KMS-11 (cell line): ENCODE results near the gene LGALS9.
"Not testable (repeated sequence)": the region's sequence is repeated elsewhere in the genome, so short reads cannot be mapped to it uniquely, and the experiment has no call there.

Experiments used
- H2AFZ ChIP-seq: fragments of 200-600 bp; sonication (generic); 2 replicates; pipeline ENCODE4 v1.6.1; 2016; ENCODE audit warnings: antibody characterized with exemption, mixed run types, low read depth
- H3K27ac ChIP-seq: fragments of 200-600 bp; sonication (generic); 2 replicates; pipeline ENCODE4 v1.6.1; 2016; ENCODE audit warnings: mild to moderate bottlenecking, mixed run types
- H3K27me3 ChIP-seq: fragments of 200-600 bp; sonication (generic); 2 replicates; pipeline ENCODE4 v1.6.1; 2017; ENCODE audit warnings: mild to moderate bottlenecking, low read depth, mixed run types, moderate library complexity; ENCODE audit not compliant: insufficient read depth
- H3K36me3 ChIP-seq: fragments of 200-600 bp; sonication (generic); 2 replicates; pipeline ENCODE4 v1.6.1; 2017; ENCODE audit warnings: mild to moderate bottlenecking, mixed run types; ENCODE audit not compliant: insufficient read depth
- H3K4me1 ChIP-seq: fragments of 200-600 bp; sonication (generic); 2 replicates; pipeline ENCODE4 v1.6.1; 2016; ENCODE audit warnings: mild to moderate bottlenecking, low read depth, mixed run types; ENCODE audit not compliant: poor library complexity, severe bottlenecking
- H3K4me2 ChIP-seq: fragments of 200-600 bp; sonication (generic); 2 replicates; pipeline ENCODE4 v1.7.0; 2016; ENCODE audit warnings: mild to moderate bottlenecking, mixed run types
- H3K4me3 ChIP-seq: fragments of 200-600 bp; sonication (generic); IDR thresholded peaks from 2 replicates; pipeline ENCODE4 v1.6.1; 2017; ENCODE audit warnings: low read depth, low read length, mixed read lengths; ENCODE audit not compliant: insufficient read depth
- H3K79me2 ChIP-seq: fragments of 200-600 bp; sonication (generic); 2 replicates; pipeline ENCODE4 v1.6.1; 2016; ENCODE audit warnings: low read depth, mixed run types; ENCODE audit not compliant: insufficient read depth
- H3K9ac ChIP-seq: fragments of 200-600 bp; sonication (generic); 2 replicates; pipeline ENCODE4 v1.6.1; 2016; ENCODE audit warnings: mild to moderate bottlenecking, mixed run types
- H4K20me1 ChIP-seq: fragments of 200-600 bp; sonication (generic); 2 replicates; pipeline ENCODE4 v1.6.1; 2016; ENCODE audit warnings: mild to moderate bottlenecking, mixed run types; ENCODE audit not compliant: insufficient read depth
- TF ChIP-seq, protein P1 (sequence below): fragments of 200-600 bp; sonication (generic); conservative IDR thresholded peaks from 2 replicates; pipeline ENCODE4 v1.6.1; 2017; ENCODE audit warnings: low read depth, mild to moderate bottlenecking, antibody characterized with exemption, low read length, moderate library complexity, mixed read lengths

The LGALS9 gene

DNA sequence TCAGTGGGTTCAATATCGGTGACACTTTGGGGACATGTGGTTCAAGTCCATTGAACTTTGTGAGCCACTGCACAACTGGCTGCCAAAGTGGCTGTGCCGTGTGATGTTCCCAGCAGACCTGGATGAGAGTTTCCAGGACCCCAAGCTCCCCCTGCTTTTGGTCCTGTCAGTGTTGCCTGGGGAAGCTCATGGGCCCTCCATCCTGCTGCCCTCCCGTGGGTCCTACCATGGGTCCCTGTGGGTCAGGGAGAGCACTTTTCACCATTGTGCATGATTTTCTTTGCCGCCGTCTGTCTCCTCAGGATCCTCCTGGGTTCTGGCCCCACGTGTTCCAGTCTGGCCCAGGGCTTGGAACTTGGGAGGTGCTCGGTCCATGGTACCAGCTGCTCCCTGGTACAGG is 38.1 kb downstream of the LGALS9 start:
- H3K79me2 ChIP-seq = no peaks in the 10 kb centered on the region
- H3K36me3 ChIP-seq = no peaks in the 10 kb centered on the region
- TF ChIP-seq, protein P1, sequence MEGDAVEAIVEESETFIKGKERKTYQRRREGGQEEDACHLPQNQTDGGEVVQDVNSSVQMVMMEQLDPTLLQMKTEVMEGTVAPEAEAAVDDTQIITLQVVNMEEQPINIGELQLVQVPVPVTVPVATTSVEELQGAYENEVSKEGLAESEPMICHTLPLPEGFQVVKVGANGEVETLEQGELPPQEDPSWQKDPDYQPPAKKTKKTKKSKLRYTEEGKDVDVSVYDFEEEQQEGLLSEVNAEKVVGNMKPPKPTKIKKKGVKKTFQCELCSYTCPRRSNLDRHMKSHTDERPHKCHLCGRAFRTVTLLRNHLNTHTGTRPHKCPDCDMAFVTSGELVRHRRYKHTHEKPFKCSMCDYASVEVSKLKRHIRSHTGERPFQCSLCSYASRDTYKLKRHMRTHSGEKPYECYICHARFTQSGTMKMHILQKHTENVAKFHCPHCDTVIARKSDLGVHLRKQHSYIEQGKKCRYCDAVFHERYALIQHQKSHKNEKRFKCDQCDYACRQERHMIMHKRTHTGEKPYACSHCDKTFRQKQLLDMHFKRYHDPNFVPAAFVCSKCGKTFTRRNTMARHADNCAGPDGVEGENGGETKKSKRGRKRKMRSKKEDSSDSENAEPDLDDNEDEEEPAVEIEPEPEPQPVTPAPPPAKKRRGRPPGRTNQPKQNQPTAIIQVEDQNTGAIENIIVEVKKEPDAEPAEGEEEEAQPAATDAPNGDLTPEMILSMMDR = no peak
- no peak overlapping the region for H3K4me3 ChIP-seq
- H3K4me1 ChIP-seq = no peaks in the 10 kb centered on the region
- no peak overlapping the region for H3K9ac ChIP-seq
- H2AFZ ChIP-seq = no peak overlapping the region
- no peaks in the 10 kb centered on the region for H3K27me3 ChIP-seq
- H3K27ac ChIP-seq = no peak overlapping the region
- H3K4me2 ChIP-seq = no peak overlapping the region
- H4K20me1 ChIP-seq = no peaks in the 10 kb centered on the region

DNA sequence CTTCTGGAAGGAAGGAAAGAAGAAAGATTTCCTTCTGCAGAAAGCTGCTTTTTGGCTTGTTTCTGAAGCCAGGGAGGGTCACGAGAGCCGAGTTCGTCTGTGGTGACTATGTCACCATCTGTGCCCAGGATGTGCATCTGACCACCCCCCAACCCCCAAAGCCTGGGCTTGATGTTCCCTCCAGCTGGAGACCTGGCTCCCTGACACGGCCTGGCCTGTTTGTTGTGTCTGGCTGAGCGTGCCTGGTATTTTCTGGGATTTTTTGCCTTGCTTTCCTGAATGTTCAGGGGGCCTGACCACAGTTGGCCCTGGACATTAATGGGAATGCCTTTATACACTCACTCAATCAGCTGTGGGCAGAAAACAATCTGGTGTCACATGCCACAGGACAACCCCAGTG is 38.9 kb downstream of the LGALS9 start:
- H4K20me1 ChIP-seq = no peaks in the 10 kb centered on the region
- H3K4me1 ChIP-seq = no peaks in the 10 kb centered on the region
- TF ChIP-seq, protein P1 = no peak
- H3K36me3 ChIP-seq = no peaks in the 10 kb centered on the region
- no peak overlapping the region for H3K4me3 ChIP-seq
- H3K27me3 ChIP-seq = no peaks in the 10 kb centered on the region
- no peak overlapping the region for H2AFZ ChIP-seq
- H3K9ac ChIP-seq = no peak overlapping the region
- no peaks in the 10 kb centered on the region for H3K79me2 ChIP-seq
- H3K27ac ChIP-seq = no peak overlapping the region
- H3K4me2 ChIP-seq = no peak overlapping the region

DNA sequence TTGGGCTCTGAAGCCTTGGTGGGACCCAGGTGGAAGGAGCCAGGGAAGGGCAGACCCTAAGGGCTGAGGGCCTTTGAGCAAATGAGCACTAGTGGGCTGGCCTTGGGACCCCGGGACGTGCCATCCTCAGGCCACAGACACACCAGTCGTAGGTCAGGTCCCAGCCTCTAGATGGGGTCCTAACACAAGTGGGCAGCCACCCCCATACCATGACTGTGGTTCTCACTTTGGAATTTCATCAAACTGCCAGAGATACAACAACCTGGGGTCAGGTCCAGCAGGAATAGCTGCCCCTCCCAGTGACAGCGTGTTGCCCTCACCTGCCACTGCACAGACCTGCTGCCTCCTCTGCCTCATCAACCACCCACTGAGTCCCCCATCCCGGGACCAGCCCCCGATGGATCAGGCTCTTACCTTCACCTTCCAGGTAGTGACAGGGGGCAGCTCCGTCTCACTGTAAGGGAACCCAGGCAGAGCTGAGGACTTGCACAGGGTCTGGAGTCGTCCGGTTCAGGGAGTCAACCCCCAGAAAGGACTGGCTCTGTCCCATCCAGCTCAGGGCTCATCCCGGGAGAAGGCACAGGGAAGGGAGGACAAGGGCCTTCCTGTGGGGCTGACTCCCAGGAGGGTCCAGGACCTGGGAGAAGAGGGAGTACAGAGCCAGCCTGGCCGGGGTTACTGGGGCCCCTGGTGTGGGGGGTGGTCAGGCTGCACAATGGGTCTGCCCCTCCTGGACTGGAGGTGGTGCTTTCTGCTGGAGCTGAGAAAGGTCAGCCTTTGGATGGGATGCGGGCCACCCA is 40.0 kb downstream of the LGALS9 start:
- Histone ChIP-seq H3K27ac (no peak overlapping the region), H2AFZ (no peak overlapping the region), H3K4me2 (no peak overlapping the region), H3K79me2 (no peaks in the 10 kb centered on the region), H3K36me3 (no peaks in the 10 kb centered on the region), H3K9ac (no peak overlapping the region), H3K4me3 (no peak overlapping the region), H4K20me1 (no peaks in the 10 kb centered on the region), H3K27me3 (no peaks in the 10 kb centered on the region), H3K4me1 (no peaks in the 10 kb centered on the region)
- TF ChIP-seq, protein P1 = no peak

DNA sequence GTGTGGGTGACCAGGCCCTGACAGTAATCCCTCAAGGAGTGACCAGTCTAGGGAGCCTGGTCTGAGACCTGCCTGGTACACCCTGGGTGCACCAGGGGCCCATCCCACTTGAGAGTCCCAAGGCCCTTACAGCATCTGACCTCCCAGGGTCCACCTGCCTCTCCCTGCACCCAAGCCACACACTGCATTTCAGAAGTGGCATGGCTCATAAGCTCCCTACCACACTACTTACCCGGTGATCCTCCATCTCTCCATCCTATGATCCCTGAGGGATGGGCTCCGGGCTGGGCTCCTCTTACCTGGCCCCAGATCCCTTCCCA is 40.6 kb downstream of the LGALS9 start:
- TF ChIP-seq, protein P1 = no peak
- no peak overlapping the region for H2AFZ ChIP-seq
- no peak overlapping the region for H3K4me2 ChIP-seq
- no peak overlapping the region for H3K27ac ChIP-seq
- H3K27me3 ChIP-seq = no peaks in the 10 kb centered on the region
- no peaks in the 10 kb centered on the region for H3K4me1 ChIP-seq
- no peak overlapping the region for H3K9ac ChIP-seq
- no peaks in the 10 kb centered on the region for H3K79me2 ChIP-seq
- no peak overlapping the region for H3K4me3 ChIP-seq
- no peaks in the 10 kb centered on the region for H4K20me1 ChIP-seq
- H3K36me3 ChIP-seq = no peaks in the 10 kb centered on the region

DNA sequence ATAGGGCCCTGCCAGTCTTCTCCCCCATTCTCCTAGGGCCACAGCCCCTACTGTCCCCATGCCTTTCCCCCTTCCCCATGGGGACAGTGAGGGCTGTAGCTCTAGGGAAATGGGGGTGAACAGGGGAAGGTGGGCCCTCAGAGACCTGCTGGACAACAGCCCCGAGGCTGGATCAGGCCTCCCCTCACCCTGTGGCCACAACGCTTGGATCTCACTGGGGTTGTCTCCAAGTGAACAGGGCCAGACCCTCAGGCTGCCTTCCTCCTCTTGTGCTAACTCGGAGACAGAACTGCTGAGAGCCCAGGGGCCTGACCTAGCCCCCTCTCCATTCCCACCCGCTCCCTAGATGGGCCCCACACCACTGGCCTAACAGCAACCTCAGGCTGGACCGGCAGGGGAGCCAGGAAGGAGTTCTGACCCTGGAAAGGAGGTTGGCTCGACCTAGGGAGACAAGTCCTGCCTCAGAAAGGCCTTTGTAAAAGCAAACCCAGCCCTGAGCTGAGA is 41.0 kb downstream of the LGALS9 start:
- not testable (repeated sequence) for H3K79me2 ChIP-seq, H3K4me3 ChIP-seq, H3K36me3 ChIP-seq, H2AFZ ChIP-seq, H3K27ac ChIP-seq, H3K27me3 ChIP-seq, H3K9ac ChIP-seq, H3K4me2 ChIP-seq, H4K20me1 ChIP-seq, H3K4me1 ChIP-seq
